Hepatocyte (in vitro differentiated cells): Measurements from ENCODE around the gene IPPK.

Experiments
- EZH2 ChIP-seq: fragments of 200-600 bp; sonication (generic); IDR thresholded peaks from 2 replicates; pipeline ENCODE4 v1.6.1; 2016; ENCODE audit warnings: antibody characterized with exemption, mild to moderate bottlenecking, borderline replicate concordance
- EZH2phosphoT487 ChIP-seq: fragments of 200-600 bp; sonication (generic); IDR thresholded peaks from one replicate; pipeline ENCODE4 v1.6.1; 2018; ENCODE audit warnings: antibody characterized with exemption, mild to moderate bottlenecking, low read depth, moderate library complexity; ENCODE audit not compliant: unreplicated experiment, severe bottlenecking
- TF ChIP-seq, protein P1 (sequence below): fragments of 200-600 bp; sonication (generic); IDR thresholded peaks from 2 replicates; pipeline ENCODE4 v1.5.1; 2016; ENCODE audit warnings: antibody characterized with exemption, mild to moderate bottlenecking; ENCODE audit not compliant: poor library complexity

DNA sequence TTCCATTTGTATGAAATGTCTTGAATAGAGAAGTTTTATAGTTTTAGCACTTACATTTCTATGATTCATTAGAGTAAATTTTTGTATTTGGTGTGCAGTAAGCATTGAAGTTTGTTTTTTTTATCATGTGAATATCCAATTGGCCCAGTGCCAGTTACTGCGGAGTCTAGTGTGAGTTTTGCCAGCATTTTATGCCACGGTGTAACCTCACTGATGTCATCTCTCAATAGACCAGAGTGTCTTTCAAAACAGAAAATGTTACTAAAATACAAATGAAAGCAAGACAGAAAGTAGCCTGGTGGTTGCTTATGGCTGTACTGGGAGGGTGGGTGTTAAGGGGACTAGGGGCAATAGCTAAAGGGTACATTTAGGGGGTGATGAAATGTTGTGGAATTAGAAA lies 62.8 kb downstream of the IPPK start:
- TF ChIP-seq, protein P1, sequence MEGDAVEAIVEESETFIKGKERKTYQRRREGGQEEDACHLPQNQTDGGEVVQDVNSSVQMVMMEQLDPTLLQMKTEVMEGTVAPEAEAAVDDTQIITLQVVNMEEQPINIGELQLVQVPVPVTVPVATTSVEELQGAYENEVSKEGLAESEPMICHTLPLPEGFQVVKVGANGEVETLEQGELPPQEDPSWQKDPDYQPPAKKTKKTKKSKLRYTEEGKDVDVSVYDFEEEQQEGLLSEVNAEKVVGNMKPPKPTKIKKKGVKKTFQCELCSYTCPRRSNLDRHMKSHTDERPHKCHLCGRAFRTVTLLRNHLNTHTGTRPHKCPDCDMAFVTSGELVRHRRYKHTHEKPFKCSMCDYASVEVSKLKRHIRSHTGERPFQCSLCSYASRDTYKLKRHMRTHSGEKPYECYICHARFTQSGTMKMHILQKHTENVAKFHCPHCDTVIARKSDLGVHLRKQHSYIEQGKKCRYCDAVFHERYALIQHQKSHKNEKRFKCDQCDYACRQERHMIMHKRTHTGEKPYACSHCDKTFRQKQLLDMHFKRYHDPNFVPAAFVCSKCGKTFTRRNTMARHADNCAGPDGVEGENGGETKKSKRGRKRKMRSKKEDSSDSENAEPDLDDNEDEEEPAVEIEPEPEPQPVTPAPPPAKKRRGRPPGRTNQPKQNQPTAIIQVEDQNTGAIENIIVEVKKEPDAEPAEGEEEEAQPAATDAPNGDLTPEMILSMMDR = no peak
- TF ChIP-seq EZH2phosphoT487 (no peak), EZH2 (no peak)
